IMR-90 (cell line): ENCODE results near the gene CIROP. TPM values are rescaled to one million over a fixed set of nuclear protein-coding genes. Genes with fewer than 3 reads are reported as not detected.

Source experiments
- ATAC-seq: fragments of 200-7000 bp; cut with Tn5 transposase; 2 replicates; pipeline ENCODE4 v1.9.1; 2020; ENCODE audit warnings: low read depth, mild to moderate bottlenecking, moderate library complexity
- BruUV-seq: library from RNA; stranded (reverse); fragments of 400-500 nt; replicated peaks from 2 replicates; lab custom pipeline; 2021; lab: Mats Ljungman, UMichigan
- CTCF ChIA-PET: fragments of 300-600 bp; formaldehyde crosslinking; extraction: SDS; loops from one replicate; lab custom pipeline; 2021; ENCODE audit warnings: antibody characterized with exemption; lab: Yijun Ruan, JAX
- POLR2A ChIA-PET: fragments of 300-600 bp; sonication (Branson Sonifier 250); formaldehyde crosslinking; loops from one replicate; lab custom pipeline; 2022; ENCODE audit warnings: antibody characterized with exemption; ENCODE audit not compliant: unreplicated experiment; lab: Charles Lee
- DNase-seq: peaks from one replicate; pipeline ENCODE4 v3.0.0; 2013
- H2AFZ ChIP-seq: replicated peaks from 2 replicates; pipeline ENCODE3; 2013; ENCODE audit warnings: low read length, mild to moderate bottlenecking; ENCODE audit not compliant: poor library complexity
- H2AK5ac ChIP-seq: 2 replicates; pipeline ENCODE4 v1.6.1; 2013; ENCODE audit warnings: low read depth, low read length, inconsistent platforms
- H2AK9ac ChIP-seq: replicated peaks from 2 replicates; pipeline ENCODE3; 2013; ENCODE audit warnings: mild to moderate bottlenecking, low read depth, low read length, moderate library complexity; ENCODE audit not compliant: poor library complexity
- H2BK120ac ChIP-seq: 2 replicates; pipeline ENCODE4 v1.6.1; 2013; ENCODE audit warnings: low read depth, low read length, inconsistent platforms
- H2BK15ac ChIP-seq: 3 replicates; pipeline ENCODE4 v1.6.1; 2013; ENCODE audit warnings: low read depth, low read length, inconsistent platforms
- H2BK20ac ChIP-seq: 2 replicates; pipeline ENCODE4 v1.6.1; 2013; ENCODE audit warnings: low read depth, mild to moderate bottlenecking, inconsistent platforms, low read length, moderate library complexity
- H2BK5ac ChIP-seq: 2 replicates; pipeline ENCODE4 v1.6.1; 2013; ENCODE audit warnings: mild to moderate bottlenecking, low read depth, low read length, inconsistent platforms; ENCODE audit not compliant: poor library complexity, severe bottlenecking
- H3K14ac ChIP-seq: replicated peaks from 2 replicates; pipeline ENCODE4 v1.6.1; 2013; ENCODE audit warnings: low read depth, low read length, inconsistent platforms
- H3K18ac ChIP-seq: 2 replicates; pipeline ENCODE4 v1.6.1; 2013; ENCODE audit warnings: low read depth, low read length, control low read depth
- H3K23ac ChIP-seq: 2 replicates; pipeline ENCODE4 v1.6.1; 2013; ENCODE audit warnings: low read depth, low read length, inconsistent platforms
- H3K27ac ChIP-seq: 2 replicates; pipeline ENCODE4 v1.5.1; 2013; ENCODE audit warnings: mild to moderate bottlenecking, control low read depth, low read length; ENCODE audit not compliant: insufficient read depth
- H3K27me3 ChIP-seq: 2 replicates; pipeline ENCODE4 v1.6.1; 2013; ENCODE audit warnings: low read length; ENCODE audit not compliant: control insufficient read depth, insufficient read depth
- H3K36me3 ChIP-seq: 2 replicates; pipeline ENCODE4 v1.6.1; 2013; ENCODE audit warnings: low read length, mixed read lengths; ENCODE audit not compliant: control insufficient read depth, insufficient read depth
- H3K4ac ChIP-seq: 2 replicates; pipeline ENCODE4 v1.6.1; 2013; ENCODE audit warnings: low read depth, low read length, inconsistent platforms
- H3K4me1 ChIP-seq: 2 replicates; pipeline ENCODE4 v1.6.1; 2013; ENCODE audit warnings: low read length, mixed read lengths; ENCODE audit not compliant: control insufficient read depth, insufficient read depth
- H3K4me2 ChIP-seq: 2 replicates; pipeline ENCODE4 v1.6.1; 2013; ENCODE audit warnings: low read depth, mild to moderate bottlenecking, control low read depth, low read length, moderate library complexity
- H3K4me3 ChIP-seq: 2 replicates; pipeline ENCODE4 v1.5.1; 2013; ENCODE audit warnings: low read depth, mild to moderate bottlenecking, control low read depth, low read length, moderate library complexity; ENCODE audit not compliant: insufficient read depth
- H3K56ac ChIP-seq: 2 replicates; pipeline ENCODE4 v1.6.1; 2013; ENCODE audit warnings: low read length, inconsistent platforms; ENCODE audit not compliant: insufficient read depth; ENCODE audit errors: extremely low read depth
- H3K79me1 ChIP-seq, 2 experiments: 2 replicates each; pipeline ENCODE4 v1.6.1; 2013; ENCODE audit warnings: low read length in 2 of 2, inconsistent platforms in 1 of 2, low read depth in 1 of 2
- H3K9ac ChIP-seq: 2 replicates; pipeline ENCODE4 v1.6.1; 2013; ENCODE audit warnings: low read depth, low read length, control low read depth
- H3K9me1 ChIP-seq: 2 replicates; pipeline ENCODE4 v1.6.1; 2013; ENCODE audit warnings: low read length, inconsistent platforms; ENCODE audit not compliant: insufficient read depth
- H3K9me3 ChIP-seq: 2 replicates; pipeline ENCODE4 v1.6.1; 2013; ENCODE audit warnings: low read length; ENCODE audit not compliant: control insufficient read depth, insufficient read depth
- H4K20me1 ChIP-seq: 2 replicates; pipeline ENCODE4 v1.6.1; 2013; ENCODE audit warnings: low read length, inconsistent platforms; ENCODE audit not compliant: insufficient read depth
- H4K5ac ChIP-seq: 2 replicates; pipeline ENCODE4 v1.6.1; 2013; ENCODE audit warnings: mild to moderate bottlenecking, low read depth, low read length, control low read depth
- H4K8ac ChIP-seq, 2 experiments: 2 replicates each; pipeline ENCODE4 v1.6.1; 2013; ENCODE audit warnings: low read depth in 2 of 2, low read length in 2 of 2, control low read depth in 1 of 2, inconsistent platforms in 1 of 2
- H4K91ac ChIP-seq: 2 replicates; pipeline ENCODE4 v1.6.1; 2013; ENCODE audit warnings: low read depth, low read length, inconsistent platforms; ENCODE audit not compliant: insufficient read depth
- ELK1 ChIP-seq: fragments of 150-350 bp; IDR thresholded peaks from 2 replicates; pipeline ENCODE4 v1.6.1; 2016; ENCODE audit warnings: low read depth, mild to moderate bottlenecking, low read length, moderate library complexity, borderline replicate concordance
- MAFK ChIP-seq: IDR thresholded peaks from 2 replicates; pipeline ENCODE4 v1.6.1; 2012; ENCODE audit warnings: low read depth, low read length, improper control_type of control experiment
- POLR2A ChIP-seq: IDR thresholded peaks from 2 replicates; pipeline ENCODE4 v1.6.1; 2012; ENCODE audit warnings: mild to moderate bottlenecking, low read depth, low read length
- RCOR1 ChIP-seq: IDR thresholded peaks from 2 replicates; pipeline ENCODE4 v1.6.1; 2012; ENCODE audit warnings: mild to moderate bottlenecking, low read length, improper control_type of control experiment; ENCODE audit not compliant: insufficient replicate concordance
- RFX5 ChIP-seq: IDR thresholded peaks from 2 replicates; pipeline ENCODE4 v1.8.0; 2012; ENCODE audit warnings: low read depth, mild to moderate bottlenecking, low read length, moderate library complexity
- SMC3 ChIP-seq: fragments of 150-350 bp; IDR thresholded peaks from 2 replicates; pipeline ENCODE4 v1.6.1; 2016; ENCODE audit warnings: low read depth, mild to moderate bottlenecking, antibody characterized with exemption, low read length, moderate library complexity
- WGBS, 2 experiments: methylation state at CpG; one replicate each; pipeline versions ENCODE4 v1.1.5 to v1.1.7; 2013; ENCODE audit warnings: missing lambda C conversion rate in 2 of 2; ENCODE audit not compliant: insufficient read length in 1 of 2; ENCODE audit errors: extremely low coverage in 2 of 2; 5-methylcytosine and 5-hydroxymethylcytosine counted together
- dilution Hi-C: fragments of 300-500 bp; cut with HindIII; formaldehyde crosslinking; loops from one replicate; pipeline ENCODE4 v1.14.3; 2018; ENCODE audit warnings: low sequenced_read_pairs; ENCODE audit not compliant: unreplicated experiment
- in situ Hi-C: fragments of 300-500 bp; cut with MboI; formaldehyde crosslinking; loops from 3 replicates; pipeline ENCODE4 v1.14.3; 2019; ENCODE audit warnings: low sequenced_read_pairs, inconsistent platforms, mixed read lengths
- intact Hi-C: fragments of 100-400 bp; cut with micrococcal nuclease; formaldehyde crosslinking; loops from 2 replicates; pipeline ENCODE4 v1.10.0; 2022
- polyA plus RNA-seq, 3 experiments: library from polyadenylated mRNA; depleted of rRNA; stranded (reverse); fragments of >200 nt; gene quantifications; 2 replicates each; pipeline ENCODE4 v1.2.3, GENCODE V29; 2012; ENCODE audit warnings: low replicate concordance in 1 of 3
- total RNA-seq: library from RNA; depleted of rRNA; stranded (reverse); fragments of >200 nt; gene quantifications from 2 replicates; pipeline ENCODE4 v1.2.3, GENCODE V29; 2012

Gene CIROP
- total and polyA plus RNA-seq, 2 of the 4 experiments (the other 2 are of a cell fraction) = 0.31 to 0.36 TPM

GRCh38 chr14:23058654-23059504, 45.9 kb downstream of the CIROP start:
- in situ Hi-C loops = no loop called here
- no peak for ATAC-seq
- intact Hi-C loops = loop anchor here (1.0 kb wide), 2 partner anchors 65 to 73 kb away; no protein-coding TSS in a partner anchor

More at GRCh38 chr14:23058654-23059504, 45.9 kb downstream of the CIROP start:
- DNase-seq = no peak
- no peak overlapping the region for H3K9ac ChIP-seq
- 90% methylated on average over 13 of the region's 32 CpGs; no CpG with 5 or more reads in 1 of the 2 experiments for WGBS, 2 experiments
- no peak overlapping the region for H4K5ac ChIP-seq
- H2BK5ac ChIP-seq = no peak overlapping the region
- H4K20me1 ChIP-seq = peaks cover 21% of the 10 kb centered on the region
- no peak overlapping the region for H3K18ac ChIP-seq
- peaks cover 5 to 53% of the 10 kb centered on the region in 2 experiments for H3K79me1 ChIP-seq
- peaks cover 19% of the 10 kb centered on the region for H3K4me1 ChIP-seq
- no peak overlapping the region for H2AK5ac ChIP-seq
- peaks cover 47% of the 10 kb centered on the region for H3K36me3 ChIP-seq
- no peaks in the 10 kb centered on the region for H3K27me3 ChIP-seq
- CTCF ChIA-PET = interaction anchor here (1.0 to 2.2 kb wide), 10 partner anchors 10 to 83 kb away, joined by 3 to 17 read pairs (median 8); partner anchors contain the start of genes ACIN1 and C14orf119
- no peak overlapping the region for H2AFZ ChIP-seq
- TF ChIP-seq ELK1 (no peak), MAFK (no peak), POLR2A (no peak), RFX5 (no peak), SMC3 (no peak), RCOR1 (no peak)
- no peak overlapping the region for H3K23ac ChIP-seq
- H3K56ac ChIP-seq = no peak overlapping the region
- no peaks in the 10 kb centered on the region for H3K9me3 ChIP-seq
- H3K27ac ChIP-seq = no peak overlapping the region
- no peak overlapping the region for H3K14ac ChIP-seq
- H4K91ac ChIP-seq = no peak overlapping the region
- dilution Hi-C loops = no loop called here
- POLR2A ChIA-PET = interaction anchor here (0.7 to 0.8 kb wide), 2 partner anchors 12 to 81 kb away, joined by 3 read pairs; no protein-coding TSS in a partner anchor
- H2BK15ac ChIP-seq = no peak overlapping the region
- no peak overlapping the region for H3K4me2 ChIP-seq
- peaks cover 5% of the 10 kb centered on the region; the same call in 1 of the 2 replicates for H3K9me1 ChIP-seq
- no peak overlapping the region for H3K4ac ChIP-seq
- H4K8ac ChIP-seq = no peak overlapping the region
- H3K4me3 ChIP-seq = no peak overlapping the region
- BruUV-seq = TSS peak; percentile 98
- H2BK20ac ChIP-seq = no peak overlapping the region
- H2AK9ac ChIP-seq = no peak overlapping the region
- H2BK120ac ChIP-seq = no peak overlapping the region
